ENCODE results near the gene CSMD2.
A peak's percentile ranks its signal among the peaks of the same experiment; 100 is the strongest.
"Not testable (repeated sequence)": the region's sequence is repeated elsewhere in the genome, so short reads cannot be mapped to it uniquely, and the experiment has no call there.

CSMD2 gene

GRCh38 chr1:33515112-33515511 is 649.9 kb downstream of the CSMD2 start:
- DNase-seq: no peak

GRCh38 chr1:33512226-33513011 is 652.6 kb downstream of the CSMD2 start:
- DNase-seq: no peak

- not testable (repeated sequence) for DNase-seq
Observed at GRCh38 chr1:33509276-33509675, 655.8 kb downstream of the CSMD2 start.

- no peak for DNase-seq
Observed at GRCh38 chr1:33508151-33508550, 656.9 kb downstream of the CSMD2 start.

GRCh38 chr1:33507661-33508060 is 657.4 kb downstream of the CSMD2 start:
- DNase-seq: no peak

- no peak for DNase-seq
Observed at GRCh38 chr1:33503506-33503905, 661.5 kb downstream of the CSMD2 start.

GRCh38 chr1:33502726-33503125 is 662.3 kb downstream of the CSMD2 start:
- DNase-seq: peak; percentile 45

- no peak for DNase-seq
Observed at GRCh38 chr1:33501774-33502173, 663.3 kb downstream of the CSMD2 start.

- DNase-seq: no peak
Observed at GRCh38 chr1:33501309-33501708, 663.7 kb downstream of the CSMD2 start.

- DNase-seq: no peak
Observed at GRCh38 chr1:33500547-33500946, 664.5 kb downstream of the CSMD2 start.

GRCh38 chr1:33497410-33497809 is 667.6 kb downstream of the CSMD2 start:
- DNase-seq: no peak

- no peak for DNase-seq
Observed at GRCh38 chr1:33494929-33495328, 670.1 kb downstream of the CSMD2 start.

- DNase-seq: no peak
Observed at GRCh38 chr1:33488624-33489023, 676.4 kb downstream of the CSMD2 start.

GRCh38 chr1:33482412-33482811 is 682.6 kb downstream of the CSMD2 start:
- DNase-seq: no peak

- no peak for DNase-seq
Observed at GRCh38 chr1:33477451-33477850, 687.6 kb downstream of the CSMD2 start.

- peak; percentile 54 for DNase-seq
Observed at GRCh38 chr1:33473900-33474299, 691.1 kb downstream of the CSMD2 start.

GRCh38 chr1:33472269-33472980 is 692.6 kb downstream of the CSMD2 start, which contains the start of gene ZSCAN20:
Gene ZSCAN20 (plus strand): TSS chr1:33472645. CDS start chr1:33479289, 6,644 bp downstream.
- DNase-seq: peak; percentile 99

- DNase-seq: no peak
Observed at GRCh38 chr1:33471416-33471815, 693.6 kb downstream of the CSMD2 start.

GRCh38 chr1:33470495-33471012 is 694.5 kb downstream of the CSMD2 start:
- peak; percentile 90 for DNase-seq

- no peak for DNase-seq
Observed at GRCh38 chr1:33469691-33470090, 695.3 kb downstream of the CSMD2 start.

- no peak for DNase-seq
Observed at GRCh38 chr1:33468967-33469366, 696.1 kb downstream of the CSMD2 start.

GRCh38 chr1:33468531-33468930 is 696.5 kb downstream of the CSMD2 start:
- peak; percentile 36 for DNase-seq

GRCh38 chr1:33468011-33468410 is 697.0 kb downstream of the CSMD2 start:
- no peak for DNase-seq

GRCh38 chr1:33466159-33466558 is 698.9 kb downstream of the CSMD2 start:
- no peak for DNase-seq

All from EL (cell line).